ENCODE results near the gene E2F2.
A peak's percentile ranks its signal among the peaks of the same experiment; 100 is the strongest.

E2F2 gene

GRCh38 chr1:23484253-23485001, 46.6 kb downstream of the E2F2 start:
- peak; percentile 75 for DNase-seq (ENCODE audit: low spot score)

DNA sequence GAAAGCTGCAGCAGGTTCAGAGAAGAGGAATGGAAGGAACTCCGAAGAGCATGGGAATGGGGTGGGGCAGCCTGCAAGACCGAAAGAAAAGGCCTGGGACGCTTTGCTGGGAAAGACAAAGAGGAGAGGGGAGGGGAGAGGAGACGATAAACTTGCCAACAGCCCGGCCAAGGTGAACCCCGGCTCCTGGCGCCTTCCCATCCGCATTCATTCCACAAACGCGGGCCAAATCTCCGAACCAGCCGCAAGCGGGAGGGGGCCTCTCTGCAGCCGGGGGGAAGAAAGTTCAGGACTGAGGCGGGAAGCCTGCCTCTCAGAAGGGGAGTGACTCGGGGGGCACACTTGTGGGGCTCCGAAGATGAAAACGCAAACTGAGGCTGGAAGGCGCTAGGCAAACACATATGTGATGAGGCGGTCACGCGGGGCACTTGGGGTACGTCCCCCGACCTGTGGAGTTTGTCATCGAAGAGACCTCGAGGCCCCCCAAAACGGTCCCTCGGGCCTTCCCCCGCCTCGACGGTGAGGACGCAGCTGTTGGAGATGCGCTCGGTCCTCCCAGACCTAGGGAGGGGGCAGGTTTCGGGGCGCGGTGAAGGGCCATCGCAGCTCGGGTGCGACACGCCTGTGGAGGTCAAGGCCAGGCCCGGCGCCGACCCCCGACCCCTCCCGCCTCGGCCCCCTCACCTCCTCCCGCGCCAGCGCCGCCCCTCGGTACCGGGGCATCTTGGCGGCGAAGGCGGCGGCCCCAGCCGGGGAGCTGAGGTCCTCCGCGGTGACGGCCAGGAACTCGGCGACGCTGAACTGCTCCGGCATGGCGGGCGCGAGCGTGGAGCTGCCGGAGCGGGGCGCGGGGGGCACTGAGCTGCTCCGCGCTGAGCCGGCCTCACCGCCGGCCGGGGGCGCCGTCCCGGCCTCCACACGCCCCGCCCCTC, 47.4 kb downstream of the E2F2 start, which contains the start of gene ASAP3:
ASAP3 (minus strand) TSS at position 859 of the 932 bp plus-strand sequence; CDS start at position 813, 46 bp downstream.
- DNase-seq (ENCODE audit: low spot score), result peak; percentile 32

DNA sequence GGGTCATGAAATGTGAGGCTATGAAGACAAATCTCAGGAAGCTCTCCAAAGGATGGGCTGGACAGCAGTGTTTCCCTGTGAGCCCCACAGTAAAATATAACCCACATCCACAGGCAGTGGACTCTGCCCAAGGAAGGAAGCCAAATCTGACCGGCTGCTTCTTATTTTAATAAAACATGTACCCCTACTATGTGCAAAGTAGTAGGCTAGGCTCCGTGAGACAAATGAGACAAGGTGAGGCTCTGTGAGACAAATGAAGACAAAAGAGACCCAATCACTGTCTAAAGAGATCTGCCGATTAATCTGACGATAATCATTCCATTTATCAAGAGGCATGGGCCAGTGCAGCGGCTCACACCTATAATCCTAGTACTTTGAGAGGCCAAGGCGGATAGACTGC, 49.1 kb downstream of the E2F2 start:
- no peak for DNase-seq (ENCODE audit: low spot score)

DNA sequence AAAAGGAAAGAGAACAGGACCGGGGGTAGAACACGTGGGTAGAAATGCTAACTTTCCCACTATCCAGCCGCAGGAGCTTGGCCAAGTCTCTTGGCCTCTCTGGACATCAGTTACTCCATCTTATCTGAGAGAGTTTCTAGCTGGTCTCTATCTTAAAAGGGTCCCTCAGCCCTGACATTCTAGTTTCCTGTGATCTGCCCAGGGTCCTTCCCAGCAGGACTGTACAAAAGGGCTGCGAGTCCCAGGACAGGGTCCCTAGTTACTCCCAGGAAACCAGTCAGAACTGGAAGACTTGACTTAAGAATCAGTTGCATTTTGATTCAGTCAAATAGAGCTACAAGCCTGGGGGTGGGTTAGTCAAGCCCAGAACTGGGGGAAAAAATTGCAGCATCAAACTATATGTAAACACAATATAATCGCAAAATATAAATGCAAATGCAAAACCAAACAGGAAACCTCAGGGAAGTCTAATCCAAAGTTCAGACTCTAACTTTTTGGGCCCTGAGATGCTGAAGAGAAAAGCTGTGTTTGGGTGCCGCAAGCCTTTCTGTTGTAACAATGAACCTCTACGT, 49.9 kb downstream of the E2F2 start:
- no peak for DNase-seq (ENCODE audit: low spot score)

GRCh38 chr1:23480187-23481025, 50.6 kb downstream of the E2F2 start:
- DNase-seq (ENCODE audit: low spot score), result no peak

GRCh38 chr1:23479666-23479941, 51.4 kb downstream of the E2F2 start:
- DNase-seq (ENCODE audit: low spot score), result no peak

DNA sequence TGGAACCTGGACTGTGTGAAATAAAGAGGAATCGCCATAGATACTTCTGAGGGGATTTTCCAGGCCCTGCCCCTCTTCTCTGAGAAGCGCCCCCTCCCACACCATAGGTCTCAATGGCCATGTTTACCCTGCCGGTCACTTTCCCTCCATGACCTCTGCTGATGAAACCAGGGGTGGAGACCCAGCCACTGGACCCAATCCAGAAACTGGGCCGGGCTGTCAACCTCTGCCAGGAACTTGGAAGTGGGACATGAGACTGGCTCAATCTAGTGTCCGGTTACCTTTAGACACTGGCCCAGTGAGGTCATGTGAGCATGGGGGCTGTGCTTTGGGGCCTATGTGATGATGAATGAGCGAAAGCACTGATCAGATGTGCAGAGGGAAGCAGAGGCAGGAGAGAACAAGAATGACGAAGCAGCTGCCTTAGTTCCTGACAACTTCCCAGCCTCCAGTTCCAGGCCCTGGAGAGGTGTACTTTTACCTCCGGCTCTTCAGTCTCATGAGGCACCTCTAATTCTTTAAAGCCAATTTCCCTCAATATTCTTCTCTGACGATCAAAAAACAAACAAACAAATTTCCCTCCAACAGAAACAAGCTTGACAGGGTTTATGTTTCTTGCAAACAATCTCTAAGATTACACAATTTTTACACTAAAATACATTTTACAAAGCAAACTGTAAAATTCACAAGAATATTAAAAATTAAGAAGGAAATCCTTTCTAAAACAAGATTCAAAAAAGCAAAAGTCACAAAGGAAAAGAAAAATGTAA, 52.0 kb downstream of the E2F2 start:
- no peak for DNase-seq (ENCODE audit: low spot score)

DNA sequence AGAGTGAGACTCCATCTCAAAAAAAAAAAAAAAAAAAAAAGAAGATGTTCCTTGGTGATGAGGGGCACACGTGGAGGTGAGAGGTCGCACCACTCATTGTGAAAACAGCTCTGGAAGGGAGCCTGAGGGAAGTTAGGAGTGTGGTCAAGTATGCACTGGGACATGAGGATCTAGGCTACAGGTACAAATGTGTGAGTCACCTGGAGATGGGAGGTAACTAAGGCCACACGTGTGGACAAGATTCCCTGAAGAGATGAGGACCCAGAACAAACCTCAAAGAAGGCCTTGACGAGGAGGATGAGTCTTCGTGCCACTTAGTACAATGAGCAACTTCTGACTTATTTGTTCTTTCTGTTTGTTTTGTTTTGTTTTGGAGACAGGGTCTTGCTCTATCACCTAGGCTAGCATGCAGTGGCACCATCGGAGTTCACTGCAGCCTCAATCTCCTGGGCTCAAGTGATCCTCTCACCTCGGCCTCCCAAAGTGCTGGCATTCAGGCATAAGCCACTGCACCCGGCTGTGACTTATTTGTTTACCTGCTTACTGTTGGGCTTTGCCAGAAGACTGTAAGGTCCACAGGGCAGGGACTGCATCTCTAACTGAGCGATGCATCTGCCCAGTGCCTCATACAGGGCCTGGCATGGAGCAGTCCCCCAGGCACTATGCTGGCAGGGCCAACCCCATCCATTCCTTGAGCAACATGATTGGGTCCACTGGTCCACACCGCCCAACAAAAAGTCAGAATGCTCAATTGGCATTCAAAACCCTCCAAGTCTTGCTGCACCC, 53.5 kb downstream of the E2F2 start:
- DNase-seq (ENCODE audit: low spot score), result no peak

DNA sequence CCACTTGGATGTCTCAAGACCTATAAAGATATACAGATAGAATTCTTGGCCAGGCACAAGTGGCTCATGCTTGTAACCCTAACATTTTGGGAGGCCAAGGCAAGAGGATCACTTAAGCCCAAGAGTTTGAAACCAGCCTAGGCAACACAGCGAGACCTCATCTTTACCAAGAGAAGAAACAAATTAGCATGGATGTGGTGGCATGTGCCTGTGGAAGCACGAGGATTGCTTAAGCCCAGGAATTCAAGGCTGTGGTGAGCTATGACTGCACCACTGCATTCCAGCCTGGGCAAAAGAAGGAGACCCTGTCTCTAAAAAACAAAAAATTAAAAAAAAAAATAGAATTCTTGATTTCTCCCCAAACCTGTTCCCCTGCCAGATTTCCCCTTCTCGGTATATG, 55.4 kb downstream of the E2F2 start:
- DNase-seq (ENCODE audit: low spot score), result no peak

GRCh38 chr1:23475134-23475628, 55.9 kb downstream of the E2F2 start:
- no peak for DNase-seq (ENCODE audit: low spot score)

- no peak for DNase-seq (ENCODE audit: low spot score)
These were observed 57.8 kb downstream of the E2F2 start for GRCh38 chr1:23473037-23473800.

DNA sequence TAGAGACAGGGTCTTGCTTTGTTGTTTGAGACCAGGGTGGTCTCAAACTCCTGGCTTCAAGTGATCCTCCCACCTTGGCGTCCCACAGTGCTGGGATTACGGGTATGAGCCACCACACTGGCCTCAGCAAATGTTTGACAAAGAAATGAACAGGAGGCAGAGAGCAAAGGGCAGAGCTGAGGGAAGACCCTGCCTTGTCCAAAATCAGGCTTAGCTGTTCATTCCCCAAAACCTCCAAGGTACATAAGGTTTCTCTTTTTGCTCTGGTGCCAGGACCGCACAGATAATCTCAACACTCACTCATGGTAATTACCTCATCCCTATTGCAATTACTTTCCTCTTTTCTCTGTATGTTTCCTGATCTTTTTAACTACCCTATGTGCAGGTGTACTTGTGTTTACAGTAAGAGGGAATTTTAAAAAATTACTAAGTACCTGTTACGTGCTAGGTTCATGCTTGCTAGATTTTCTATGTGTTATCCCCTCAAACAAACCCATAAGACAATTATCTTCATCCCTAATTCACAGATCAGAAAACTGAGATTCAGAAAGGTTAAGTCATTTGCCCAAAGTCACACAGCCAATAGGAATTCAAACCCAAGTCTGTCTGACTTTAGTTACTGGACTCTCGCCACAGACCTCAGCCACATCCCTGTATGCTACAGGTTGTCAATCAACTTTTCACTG, 58.5 kb downstream of the E2F2 start:
- no peak for DNase-seq (ENCODE audit: low spot score)

DNA sequence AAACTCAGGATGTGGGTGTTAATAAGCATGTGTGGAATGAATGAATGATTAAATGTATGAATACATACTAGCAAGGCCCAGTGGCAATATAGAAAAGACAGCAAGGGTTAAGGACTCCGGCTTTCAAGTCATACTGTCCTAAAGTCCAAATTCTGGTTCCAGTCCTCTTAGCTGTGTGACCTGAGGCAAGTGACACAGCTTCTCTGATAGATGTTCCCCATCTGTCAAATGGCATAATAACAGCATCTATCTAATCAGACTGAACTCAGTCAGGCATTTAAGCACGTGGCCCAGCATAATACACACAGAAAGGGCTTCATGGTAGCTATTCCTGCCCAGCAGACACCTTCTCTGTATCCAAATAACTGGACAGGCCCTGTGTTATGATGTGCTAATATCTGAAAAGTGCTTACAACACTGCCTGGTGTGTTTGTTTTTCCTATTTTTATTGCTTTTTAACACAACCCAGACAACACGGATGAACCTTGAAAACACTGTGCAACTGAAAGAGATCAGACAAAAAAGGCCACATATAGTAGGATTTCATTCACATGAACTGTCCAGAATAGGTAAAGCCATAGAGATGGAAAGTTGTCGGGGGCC, 59.5 kb downstream of the E2F2 start:
- DNase-seq (ENCODE audit: low spot score), result no peak

DNA sequence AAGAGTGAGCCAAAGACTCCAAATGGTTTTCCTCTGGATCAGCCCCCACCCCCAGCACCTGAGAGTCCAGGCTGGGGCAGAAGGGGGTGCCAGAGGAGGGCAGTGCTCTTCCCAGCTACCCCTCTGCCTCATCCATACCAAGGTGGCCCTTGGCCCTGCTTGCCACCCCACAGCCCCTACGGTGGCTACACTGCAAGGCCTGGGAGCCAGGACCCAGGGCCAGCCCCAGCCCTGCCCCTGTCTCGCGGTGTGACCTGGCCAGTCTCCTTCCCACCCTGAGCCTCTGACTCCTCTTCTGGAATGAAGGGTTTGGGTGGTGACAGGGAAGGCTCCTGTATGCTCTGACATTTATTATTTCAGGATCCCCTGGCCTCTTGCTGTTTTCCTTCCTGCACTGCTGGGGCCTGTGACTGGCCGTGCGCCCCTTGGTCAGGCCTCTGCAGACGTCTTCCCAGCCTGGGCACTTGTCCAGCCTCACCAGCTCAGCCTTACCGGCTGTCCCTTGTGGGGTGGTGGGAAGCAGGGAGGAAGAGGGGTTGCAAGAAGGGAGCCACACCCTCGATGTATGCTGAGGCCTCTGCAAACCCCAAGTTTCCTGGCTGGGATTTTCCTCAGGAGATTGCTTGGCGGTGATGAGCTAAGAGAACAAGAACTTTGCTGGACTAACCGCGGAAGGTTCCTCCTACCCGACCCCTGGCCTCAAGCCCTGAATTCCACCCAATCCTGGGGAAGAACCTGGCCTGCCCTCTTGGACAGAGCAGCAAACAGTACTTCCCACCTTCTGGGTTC, 60.6 kb downstream of the E2F2 start:
- no peak for DNase-seq (ENCODE audit: low spot score)

DNA sequence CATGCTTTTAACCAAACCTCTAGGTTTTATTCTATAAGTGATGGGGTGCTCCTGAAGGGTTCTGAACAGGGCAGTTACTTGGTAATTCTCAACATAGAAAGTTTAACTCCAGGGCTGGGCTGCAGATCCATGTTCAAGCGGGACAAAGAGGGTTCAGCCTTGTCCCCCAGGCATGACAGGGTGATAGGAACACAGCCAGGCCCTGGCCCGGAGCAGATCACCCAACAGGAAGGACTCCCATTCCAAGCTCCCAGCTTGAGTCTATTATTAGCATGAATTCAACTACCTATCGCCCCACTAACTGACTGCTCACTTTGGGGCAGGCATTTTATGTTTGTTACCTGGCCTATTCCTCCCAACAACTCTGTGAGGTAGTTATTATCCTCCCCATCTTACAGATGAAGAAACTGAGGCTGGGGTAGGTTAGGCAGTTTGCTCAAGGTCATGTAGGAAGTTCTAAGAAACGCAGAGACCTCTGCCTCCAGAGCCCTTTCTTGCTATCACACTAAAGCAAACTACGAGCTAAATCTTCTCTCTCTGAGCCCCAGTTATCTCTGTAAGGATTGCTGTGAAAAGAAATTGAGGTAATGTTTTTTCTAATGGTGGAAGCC, 61.6 kb downstream of the E2F2 start:
- no peak for DNase-seq (ENCODE audit: low spot score)

GRCh38 chr1:23466423-23466989, 64.5 kb downstream of the E2F2 start:
- DNase-seq (ENCODE audit: low spot score), result no peak

- no peak for DNase-seq (ENCODE audit: low spot score)
These were observed 67.7 kb downstream of the E2F2 start for GRCh38 chr1:23463286-23463685.

Data from cerebellar cortex (tissue), 1 donor.